IPS-NIHi11 (cell line): ENCODE results near the gene SATB1.

Source experiments
- DNase-seq: peaks from one replicate; pipeline ENCODE4 v3.0.0; 2012; ENCODE audit warnings: mixed read lengths, low spot score

Gene SATB1

GRCh38 chr3:18431266-18431665 lies 6.1 kb upstream of the SATB1 start:
- DNase-seq, result no peak

- DNase-seq, result no peak
These were observed 4.0 kb upstream of the SATB1 start for GRCh38 chr3:18428991-18429745.

- DNase-seq, result no peak
These were observed 2.9 kb upstream of the SATB1 start for GRCh38 chr3:18428036-18428435.

- no peak for DNase-seq
These were observed 1.6 kb upstream of the SATB1 start for GRCh38 chr3:18426597-18427193.

- DNase-seq, result peak; percentile 49
These were observed 610 bp upstream of the SATB1 start for GRCh38 chr3:18425641-18426257.

GRCh38 chr3:18424213-18424728 lies 868 bp downstream of the SATB1 start:
- DNase-seq, result no peak

DNA sequence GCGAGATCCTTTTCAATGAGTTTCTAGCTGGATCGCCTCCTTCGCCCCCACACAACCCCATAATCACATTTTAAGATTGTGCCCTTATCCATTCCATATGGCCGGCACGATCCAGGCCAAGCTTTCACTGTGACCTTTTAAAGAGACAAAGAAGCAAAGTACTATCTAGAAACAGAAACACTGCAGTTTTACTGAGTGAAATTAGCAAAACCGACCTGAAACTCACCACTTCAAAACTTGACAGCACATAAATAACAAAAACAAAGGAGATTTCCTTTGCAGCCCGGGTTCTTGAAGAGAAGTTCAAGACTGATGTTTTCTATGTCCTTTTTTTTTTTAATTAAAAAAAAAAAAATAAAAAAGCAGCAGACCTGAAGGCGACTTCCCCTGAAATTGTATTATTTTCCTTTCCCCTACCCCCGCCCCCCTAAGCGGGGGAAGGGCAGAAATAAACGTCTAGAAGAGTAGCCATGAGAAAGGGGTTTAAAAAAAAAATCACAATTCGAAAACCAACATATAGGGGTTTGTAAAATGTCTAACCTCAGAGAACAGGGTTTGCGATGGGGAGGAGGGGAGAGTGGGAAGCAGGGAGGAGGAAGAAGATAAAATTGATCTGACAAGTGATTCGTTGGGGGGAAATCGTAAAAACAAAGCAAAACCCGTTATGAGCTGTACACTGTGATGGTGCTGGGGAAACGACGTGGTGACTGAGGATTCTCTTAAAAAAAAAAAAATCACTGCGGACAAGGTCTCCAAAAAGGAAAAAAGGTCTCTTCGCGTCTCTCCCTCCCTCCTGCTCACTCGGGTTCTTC lies 1.5 kb downstream of the SATB1 start:
- DNase-seq, result peak; percentile 25

- DNase-seq, result no peak
These were observed 2.2 kb downstream of the SATB1 start for GRCh38 chr3:18422972-18423371.

DNA sequence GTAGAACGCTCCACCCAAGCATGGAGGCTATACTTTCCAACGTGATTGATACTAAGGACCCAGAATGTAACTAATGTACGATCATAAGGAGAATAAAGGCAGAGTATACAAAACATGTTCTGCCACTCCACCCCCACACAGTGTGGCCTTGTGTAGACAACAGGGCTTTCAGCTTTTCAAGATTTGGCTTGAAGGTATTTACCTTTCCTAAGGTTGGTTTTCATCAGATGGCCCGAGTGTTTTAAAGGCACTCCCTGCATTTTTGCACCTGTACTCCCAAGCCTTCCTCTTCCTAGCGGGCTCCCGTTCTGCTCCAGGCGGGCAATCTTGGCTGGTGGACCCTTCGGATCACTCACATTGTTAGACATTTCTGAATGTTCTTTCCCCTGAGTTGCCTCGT lies 4.6 kb downstream of the SATB1 start:
- no peak for DNase-seq

- DNase-seq, result no peak
These were observed 5.9 kb downstream of the SATB1 start for GRCh38 chr3:18419232-18419631.

GRCh38 chr3:18417904-18418572 lies 7.1 kb downstream of the SATB1 start:
- no peak for DNase-seq

- no peak for DNase-seq
These were observed 8.8 kb downstream of the SATB1 start for GRCh38 chr3:18416332-18416731.

- no peak for DNase-seq
These were observed 9.3 kb downstream of the SATB1 start for GRCh38 chr3:18415839-18416238.

DNA sequence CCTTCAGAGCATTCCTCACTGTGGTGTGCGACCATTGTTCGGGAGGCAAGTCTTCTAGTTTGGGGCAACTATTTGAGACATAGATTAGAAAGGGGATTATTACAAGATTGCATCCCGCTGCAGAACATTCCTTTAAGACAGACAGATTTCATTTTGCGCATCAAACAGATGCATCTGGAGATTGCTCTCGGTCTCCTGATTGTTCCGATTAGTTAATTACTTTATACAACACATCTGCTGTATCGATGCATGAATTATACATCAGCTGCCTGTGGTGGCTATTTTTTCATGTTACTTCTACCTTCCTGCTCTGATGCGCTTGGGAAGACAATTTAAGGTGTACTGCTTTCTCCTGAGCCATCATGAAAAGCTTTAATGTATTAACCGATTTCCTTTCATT lies 10.0 kb downstream of the SATB1 start:
- no peak for DNase-seq

DNA sequence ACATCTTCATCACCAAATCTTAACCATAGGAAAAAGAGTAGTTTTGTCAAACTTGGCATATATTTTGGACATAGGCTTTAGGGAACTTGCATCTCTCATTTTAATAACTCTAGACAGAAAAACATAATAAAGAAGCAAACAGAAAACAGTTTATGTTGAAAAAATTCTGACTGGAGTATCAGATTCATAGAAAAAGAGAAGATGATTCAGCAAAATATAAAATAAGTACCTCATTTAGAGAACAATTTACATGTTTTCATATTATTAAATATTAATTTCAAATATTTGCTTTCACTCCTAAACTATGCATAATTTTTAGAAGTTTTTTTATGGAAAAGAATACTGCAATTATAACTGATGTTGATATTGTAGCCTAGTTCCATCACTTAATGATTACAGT lies 12.5 kb downstream of the SATB1 start:
- DNase-seq, result no peak

DNA sequence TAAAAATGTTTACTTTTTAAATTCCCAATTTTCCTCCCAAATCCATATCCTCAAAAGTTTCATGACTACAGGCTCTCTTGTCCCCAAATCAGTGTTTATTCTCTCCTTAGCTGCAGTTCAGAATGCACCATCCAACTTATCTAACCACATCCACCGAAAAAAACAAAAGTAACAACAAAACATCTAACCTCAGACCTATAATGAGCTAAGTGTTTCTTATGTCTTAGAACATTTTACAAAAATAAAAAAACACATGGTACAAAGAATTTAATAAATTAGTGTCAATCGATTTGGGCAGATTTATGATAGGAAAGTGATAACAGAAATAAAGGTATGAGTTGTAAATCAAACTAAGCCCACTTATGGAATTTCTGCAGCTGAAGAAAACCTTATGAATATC lies 13.6 kb downstream of the SATB1 start:
- no peak for DNase-seq

DNA sequence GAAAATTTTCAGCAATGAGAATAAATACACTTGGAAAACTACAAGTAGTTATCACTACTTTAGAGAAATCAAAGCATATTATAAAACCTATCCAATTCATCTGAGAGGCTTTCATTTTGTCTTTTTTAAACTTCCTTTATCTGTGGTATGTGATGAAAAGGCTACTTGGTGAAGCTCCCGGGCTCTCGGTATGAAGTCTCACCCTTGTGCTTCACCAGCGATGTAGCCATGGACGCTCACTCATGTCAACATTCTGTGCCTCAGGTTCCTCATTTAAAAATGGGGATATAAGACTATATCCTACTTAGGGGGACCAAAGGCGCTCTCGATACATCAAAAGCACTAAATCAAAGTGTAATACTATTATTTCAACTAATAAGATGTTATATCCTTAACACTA lies 14.9 kb downstream of the SATB1 start:
- DNase-seq, result no peak

GRCh38 chr3:18409266-18409665 lies 15.9 kb downstream of the SATB1 start:
- DNase-seq, result no peak

GRCh38 chr3:18405141-18405540 lies 20.0 kb downstream of the SATB1 start:
- DNase-seq, result no peak

GRCh38 chr3:18403061-18403460 lies 22.1 kb downstream of the SATB1 start:
- no peak for DNase-seq

GRCh38 chr3:18402239-18402799 lies 22.8 kb downstream of the SATB1 start:
- DNase-seq, result no peak
